HG03139 (cell line): ENCODE measurements around the gene ETFA.
"Not testable (repeated sequence)": the region's sequence is repeated elsewhere in the genome, so short reads cannot be mapped to it uniquely, and the experiment has no call there.

Experiments used
- ATAC-seq: cut with Tn5 transposase; IDR thresholded peaks from one replicate; pipeline ENCODE4 v1.9.1; 2021; ENCODE audit not compliant: unreplicated experiment

ETFA gene

GRCh38 chr15:76327191-76328105 is 16.2 kb upstream of the ETFA start:
- no peak for ATAC-seq

GRCh38 chr15:76325704-76326103 is 14.4 kb upstream of the ETFA start:
- ATAC-seq = no peak

- no peak for ATAC-seq
These were observed 12.8 kb upstream of the ETFA start for GRCh38 chr15:76324066-76324465.

GRCh38 chr15:76321602-76322001 is 10.3 kb upstream of the ETFA start:
- no peak for ATAC-seq

GRCh38 chr15:76321171-76321570 is 9.9 kb upstream of the ETFA start:
- ATAC-seq = no peak

- no peak for ATAC-seq
These were observed 8.7 kb upstream of the ETFA start for GRCh38 chr15:76320012-76320411.

GRCh38 chr15:76313731-76314130 is 2.5 kb upstream of the ETFA start:
- ATAC-seq = no peak

- ATAC-seq = not testable (repeated sequence)
These were observed 1.9 kb upstream of the ETFA start for GRCh38 chr15:76313175-76313567.

- ATAC-seq = no peak
These were observed 1.4 kb upstream of the ETFA start for GRCh38 chr15:76312540-76313174.

GRCh38 chr15:76310475-76311099 is 682 bp downstream of the ETFA start:
- no peak for ATAC-seq

GRCh38 chr15:76309601-76310330 is 1.5 kb downstream of the ETFA start:
- no peak for ATAC-seq

- no peak for ATAC-seq
These were observed 7.4 kb downstream of the ETFA start for GRCh38 chr15:76303909-76304308.

GRCh38 chr15:76299786-76300185 is 11.5 kb downstream of the ETFA start:
- ATAC-seq = no peak

GRCh38 chr15:76298986-76299385 is 12.3 kb downstream of the ETFA start:
- no peak for ATAC-seq

GRCh38 chr15:76297951-76298350 is 13.3 kb downstream of the ETFA start:
- ATAC-seq = not testable (repeated sequence)

GRCh38 chr15:76296849-76297248 is 14.4 kb downstream of the ETFA start:
- ATAC-seq = no peak

GRCh38 chr15:76294463-76294862 is 16.8 kb downstream of the ETFA start:
- not testable (repeated sequence) for ATAC-seq

GRCh38 chr15:76293361-76293760 is 17.9 kb downstream of the ETFA start:
- ATAC-seq = no peak

GRCh38 chr15:76289582-76289981 is 21.7 kb downstream of the ETFA start:
- no peak for ATAC-seq

GRCh38 chr15:76286271-76286879 is 24.9 kb downstream of the ETFA start:
- no peak for ATAC-seq
